Mesothelial cell of epicardium (in vitro differentiated cells): ENCODE data around the gene PGAM1. TPM values are rescaled to one million over a fixed set of nuclear protein-coding genes. Genes with fewer than 3 reads are reported as not detected.

Source experiments
- DNase-seq, 2 experiments: peaks; one replicate each; pipeline ENCODE4 v3.0.0; 2021; ENCODE audit warnings: low spot score in 2 of 2; ENCODE audit not compliant: unreplicated experiment in 2 of 2
- H3K27ac Mint-ChIP-seq: 2 replicates; pipeline ENCODE4 v1.8.0; 2021; ENCODE audit warnings: mixed read lengths
- H3K27me3 Mint-ChIP-seq: 2 replicates; pipeline ENCODE4 v1.8.0; 2021; ENCODE audit warnings: low read depth, mixed read lengths
- H3K36me3 Mint-ChIP-seq: 2 replicates; pipeline ENCODE4 v1.8.0; 2021; ENCODE audit warnings: mixed read lengths
- H3K4me1 Mint-ChIP-seq: 2 replicates; pipeline ENCODE4 v1.8.0; 2021; ENCODE audit warnings: mixed read lengths
- H3K4me3 Mint-ChIP-seq: 2 replicates; pipeline ENCODE4 v1.8.0; 2021; ENCODE audit warnings: mild to moderate bottlenecking, moderate library complexity, mixed read lengths
- H3K9me3 Mint-ChIP-seq: 2 replicates; pipeline ENCODE4 v1.8.0; 2021; ENCODE audit warnings: mixed read lengths
- total RNA-seq: library from RNA; stranded (reverse); gene quantifications from 3 replicates; pipeline ENCODE4 v1.2.1, GENCODE V29; 2021
- TF ChIP-seq, protein P1 (sequence below): fragments of 200-600 bp; sonication (generic); IDR thresholded peaks from one replicate; pipeline ENCODE4 v1.5.0; 2021; ENCODE audit warnings: antibody characterized with exemption; ENCODE audit not compliant: unreplicated experiment

Gene PGAM1
- total RNA-seq, 1 donor from 2014 or later: 188 TPM

DNA sequence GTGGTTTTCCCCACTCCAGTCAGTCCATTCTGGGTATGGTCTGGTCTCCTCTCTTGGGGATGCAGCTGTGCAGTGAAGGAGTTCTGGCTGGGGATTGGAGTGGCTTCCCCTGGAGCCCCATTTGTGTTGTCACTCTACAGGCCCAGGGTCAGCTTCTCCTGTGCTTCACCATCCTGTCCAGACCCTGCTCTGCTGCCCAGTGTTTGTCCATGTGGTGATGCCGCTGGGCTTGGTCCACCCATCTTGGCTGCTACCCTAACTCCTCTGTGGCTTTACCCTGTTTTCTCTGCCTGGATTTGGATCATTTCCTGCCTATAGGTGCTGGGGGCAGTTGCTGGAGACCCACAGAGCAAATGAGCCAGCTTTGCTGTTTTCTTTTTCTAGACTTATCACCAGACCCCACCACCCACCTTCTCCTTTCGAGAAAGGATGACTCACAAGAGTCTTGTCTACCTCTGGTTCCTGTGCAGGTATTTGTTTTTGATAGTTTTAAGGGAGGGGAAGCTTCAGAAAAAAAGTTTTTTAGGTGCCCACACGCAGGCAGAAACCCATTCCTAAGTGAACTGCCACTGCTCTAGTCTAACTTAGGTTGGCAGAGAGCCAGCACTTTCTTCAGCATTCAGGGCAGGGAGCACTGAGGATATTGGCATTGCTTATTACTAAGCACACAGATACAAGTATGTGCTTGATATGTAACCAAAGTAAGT, 28.5 kb downstream of the PGAM1 start:
- no peaks in the 10 kb centered on the region for H3K27me3 Mint-ChIP-seq
- DNase-seq: no peak
- peak overlapping the region; percentile 66 for H3K27ac Mint-ChIP-seq
- peaks cover 3% of the 10 kb centered on the region for H3K4me1 Mint-ChIP-seq
- H3K9me3 Mint-ChIP-seq: no peaks in the 10 kb centered on the region
- no peak overlapping the region for H3K4me3 Mint-ChIP-seq
- TF ChIP-seq, protein P1, sequence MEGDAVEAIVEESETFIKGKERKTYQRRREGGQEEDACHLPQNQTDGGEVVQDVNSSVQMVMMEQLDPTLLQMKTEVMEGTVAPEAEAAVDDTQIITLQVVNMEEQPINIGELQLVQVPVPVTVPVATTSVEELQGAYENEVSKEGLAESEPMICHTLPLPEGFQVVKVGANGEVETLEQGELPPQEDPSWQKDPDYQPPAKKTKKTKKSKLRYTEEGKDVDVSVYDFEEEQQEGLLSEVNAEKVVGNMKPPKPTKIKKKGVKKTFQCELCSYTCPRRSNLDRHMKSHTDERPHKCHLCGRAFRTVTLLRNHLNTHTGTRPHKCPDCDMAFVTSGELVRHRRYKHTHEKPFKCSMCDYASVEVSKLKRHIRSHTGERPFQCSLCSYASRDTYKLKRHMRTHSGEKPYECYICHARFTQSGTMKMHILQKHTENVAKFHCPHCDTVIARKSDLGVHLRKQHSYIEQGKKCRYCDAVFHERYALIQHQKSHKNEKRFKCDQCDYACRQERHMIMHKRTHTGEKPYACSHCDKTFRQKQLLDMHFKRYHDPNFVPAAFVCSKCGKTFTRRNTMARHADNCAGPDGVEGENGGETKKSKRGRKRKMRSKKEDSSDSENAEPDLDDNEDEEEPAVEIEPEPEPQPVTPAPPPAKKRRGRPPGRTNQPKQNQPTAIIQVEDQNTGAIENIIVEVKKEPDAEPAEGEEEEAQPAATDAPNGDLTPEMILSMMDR: no peak
- peaks cover 31% of the 10 kb centered on the region for H3K36me3 Mint-ChIP-seq

DNA sequence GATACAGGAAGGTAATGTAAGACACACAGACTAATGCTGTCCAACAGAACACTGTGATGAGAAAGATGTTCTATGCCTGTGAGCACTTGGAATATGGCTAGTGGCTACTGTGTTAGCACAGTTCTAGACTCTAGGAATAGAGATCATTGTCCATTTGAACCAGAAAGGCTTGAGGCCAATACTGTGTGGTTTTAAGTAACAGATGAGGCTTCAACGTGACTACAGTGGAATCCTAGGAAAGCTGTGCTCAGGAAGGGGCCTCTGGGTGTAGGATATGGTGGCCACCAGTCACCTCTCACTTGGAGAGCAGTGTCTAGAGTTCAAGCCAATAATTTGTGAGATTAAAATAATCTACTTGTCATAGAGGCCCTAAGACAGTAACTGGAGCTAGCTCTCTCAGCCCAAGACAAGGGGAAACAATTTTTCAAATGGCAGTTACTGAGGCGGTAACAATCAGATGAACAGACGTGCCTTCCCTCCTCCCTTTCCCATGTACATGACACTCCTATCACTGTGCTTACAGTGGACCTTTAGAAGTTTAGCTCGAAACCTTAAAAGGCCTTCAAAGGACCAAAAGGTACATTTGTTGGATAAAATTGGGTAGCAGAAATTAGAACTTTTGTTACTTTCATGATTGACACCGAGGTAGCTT, 30.2 kb downstream of the PGAM1 start:
- H3K27ac Mint-ChIP-seq: no peak overlapping the region
- TF ChIP-seq, protein P1: no peak
- peaks cover 3% of the 10 kb centered on the region for H3K4me1 Mint-ChIP-seq
- no peak for DNase-seq
- peaks cover 41% of the 10 kb centered on the region for H3K36me3 Mint-ChIP-seq
- H3K9me3 Mint-ChIP-seq: no peaks in the 10 kb centered on the region
- H3K27me3 Mint-ChIP-seq: no peaks in the 10 kb centered on the region
- H3K4me3 Mint-ChIP-seq: no peak overlapping the region

DNA sequence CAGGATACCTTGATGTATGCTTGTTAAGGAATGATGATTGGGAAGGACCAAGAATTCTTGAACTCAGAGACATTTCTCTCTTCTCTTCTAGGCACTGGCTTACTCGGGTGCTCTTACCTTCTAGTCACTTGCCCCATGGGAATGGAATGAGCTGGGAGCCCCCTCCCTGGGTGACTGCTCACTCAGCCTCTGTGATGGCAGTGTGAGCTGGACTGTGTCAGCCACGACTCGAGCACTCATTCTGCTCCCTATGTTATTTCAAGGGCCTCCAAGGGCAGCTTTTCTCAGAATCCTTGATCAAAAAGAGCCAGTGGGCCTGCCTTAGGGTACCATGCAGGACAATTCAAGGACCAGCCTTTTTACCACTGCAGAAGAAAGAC, 30.7 kb downstream of the PGAM1 start:
- Mint-ChIP-seq H3K27me3 (no peaks in the 10 kb centered on the region), H3K4me3 (no peak overlapping the region), H3K9me3 (no peaks in the 10 kb centered on the region), H3K36me3 (peaks cover 41% of the 10 kb centered on the region), H3K27ac (no peak overlapping the region), H3K4me1 (peaks cover 3% of the 10 kb centered on the region)
- TF ChIP-seq, protein P1: no peak
- no peak for DNase-seq

DNA sequence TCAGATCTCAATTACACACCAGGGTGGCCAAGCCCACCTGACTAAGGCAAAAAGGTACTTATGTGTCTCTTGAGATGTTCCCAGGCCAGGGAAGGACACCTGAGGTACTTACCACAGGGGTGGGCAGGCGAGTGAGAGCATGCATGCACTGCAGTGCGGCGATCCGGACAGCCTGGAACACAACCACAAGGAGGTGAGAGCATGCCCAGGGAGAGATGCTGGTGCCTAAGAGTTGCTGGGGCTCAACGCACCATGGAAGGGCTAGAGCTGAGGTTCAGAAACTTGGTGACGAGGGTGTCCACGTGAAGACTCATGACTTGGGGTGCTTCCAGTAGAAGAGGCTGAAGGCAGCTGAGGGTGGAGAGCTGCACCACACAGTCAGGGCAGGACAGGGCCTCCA, 33.1 kb downstream of the PGAM1 start:
- Mint-ChIP-seq H3K4me3 (no peak overlapping the region), H3K27ac (no peak overlapping the region), H3K4me1 (peaks cover 3% of the 10 kb centered on the region), H3K27me3 (no peaks in the 10 kb centered on the region), H3K36me3 (peaks cover 47% of the 10 kb centered on the region), H3K9me3 (no peaks in the 10 kb centered on the region)
- no peak for DNase-seq
- TF ChIP-seq, protein P1: no peak

DNA sequence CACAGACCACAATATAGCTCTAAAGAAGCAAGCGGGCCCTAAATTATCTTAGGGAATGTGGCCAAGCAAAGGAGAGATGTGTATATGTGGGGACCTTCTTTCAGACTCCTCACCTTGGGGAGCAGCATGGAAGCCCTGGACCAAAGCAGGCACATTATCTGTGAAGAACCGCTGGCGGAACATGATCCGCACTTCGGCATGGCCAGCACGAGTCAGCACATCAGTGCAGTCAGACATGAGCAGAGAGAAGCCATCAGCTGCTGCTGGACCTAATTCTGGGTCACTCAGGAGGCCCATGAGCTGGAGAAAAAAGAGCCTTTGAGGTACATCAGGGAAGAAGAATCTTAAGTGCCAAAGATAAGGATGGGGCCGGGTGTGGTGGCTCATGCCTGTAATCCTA, 33.9 kb downstream of the PGAM1 start:
- Mint-ChIP-seq H3K4me1 (no peaks in the 10 kb centered on the region), H3K4me3 (no peak overlapping the region), H3K27ac (no peak overlapping the region), H3K36me3 (peaks cover 42% of the 10 kb centered on the region), H3K27me3 (no peaks in the 10 kb centered on the region), H3K9me3 (no peaks in the 10 kb centered on the region)
- DNase-seq: no peak
- TF ChIP-seq, protein P1: no peak
